GM18858 (cell line): ENCODE data around the gene NPM3.
A peak's percentile ranks its signal among the peaks of the same experiment; 100 is the strongest.
"Not testable (repeated sequence)": the region's sequence is repeated elsewhere in the genome, so short reads cannot be mapped to it uniquely, and the experiment has no call there.

ENCODE experiments used
- ATAC-seq: cut with Tn5 transposase; IDR thresholded peaks from one replicate; pipeline ENCODE4 v1.9.1; 2021; ENCODE audit not compliant: unreplicated experiment

The NPM3 gene

DNA sequence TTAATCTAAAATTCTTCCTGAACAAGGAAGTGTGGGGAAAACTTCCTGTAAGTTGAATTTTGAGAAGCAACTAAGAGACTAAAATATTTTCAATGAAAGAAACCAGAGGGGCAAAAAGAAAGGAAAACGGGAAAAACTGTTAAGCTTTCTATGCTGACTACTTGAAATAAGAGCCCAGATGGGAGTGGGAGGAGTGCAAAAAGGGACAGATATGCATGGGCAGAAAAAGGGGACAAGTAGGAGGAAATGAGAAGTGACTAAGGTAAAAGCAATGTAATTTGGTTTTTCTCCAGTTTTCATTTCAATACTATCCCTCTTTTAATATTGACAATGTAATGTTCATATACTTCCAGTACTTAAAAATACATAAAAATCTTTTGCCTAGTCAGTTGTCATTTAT is 23.9 kb upstream of the NPM3 start:
- no peak for ATAC-seq

DNA sequence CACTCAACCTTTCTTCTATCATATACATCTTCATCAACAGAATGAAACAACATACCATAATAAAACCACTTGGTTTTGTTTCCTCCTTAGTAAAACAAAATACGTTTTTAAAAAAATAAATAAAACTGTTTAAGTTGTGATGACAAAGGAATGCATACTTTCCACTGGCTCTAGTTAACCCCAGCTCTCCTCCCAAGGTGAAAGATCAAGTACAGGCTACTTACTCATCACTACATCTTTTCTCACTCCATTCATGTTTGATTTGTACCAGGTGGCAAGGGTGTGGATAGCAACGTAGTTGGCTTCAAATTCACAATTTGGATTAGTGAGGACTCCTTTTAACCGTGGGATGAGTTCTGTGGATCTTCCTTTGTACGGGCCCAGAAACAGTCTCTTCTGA is 20.3 kb upstream of the NPM3 start:
- ATAC-seq, result no peak

DNA sequence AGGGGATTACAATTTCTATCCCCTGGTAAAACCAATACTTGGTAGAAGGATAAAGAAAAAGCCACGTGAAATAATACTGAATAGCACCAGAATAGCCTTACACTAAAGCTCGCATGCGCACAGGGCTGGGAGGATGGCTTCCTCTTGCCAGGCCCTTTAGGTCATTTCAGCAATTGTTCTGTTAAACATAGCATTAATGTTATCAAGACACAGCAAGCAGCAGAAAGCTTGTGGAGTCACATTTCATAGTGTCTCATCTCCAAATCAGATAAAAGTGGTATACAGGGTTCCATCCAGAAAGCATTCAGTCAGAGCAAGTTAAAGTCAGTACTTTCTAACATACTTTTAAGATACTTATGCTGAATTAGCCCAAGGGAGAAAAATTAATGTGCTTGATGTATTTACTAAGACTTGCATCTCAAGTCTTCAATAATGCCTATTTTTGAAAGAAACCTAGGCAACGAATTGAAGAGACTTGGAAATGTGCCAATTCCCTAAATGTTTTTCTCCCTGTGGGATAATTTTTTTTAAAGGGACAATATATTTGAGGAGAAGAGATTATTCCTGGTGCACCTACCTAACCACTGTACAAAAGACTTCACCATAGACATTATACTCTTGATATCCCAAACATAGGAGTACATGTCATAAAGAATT is 14.3 kb upstream of the NPM3 start:
- ATAC-seq, result no peak

DNA sequence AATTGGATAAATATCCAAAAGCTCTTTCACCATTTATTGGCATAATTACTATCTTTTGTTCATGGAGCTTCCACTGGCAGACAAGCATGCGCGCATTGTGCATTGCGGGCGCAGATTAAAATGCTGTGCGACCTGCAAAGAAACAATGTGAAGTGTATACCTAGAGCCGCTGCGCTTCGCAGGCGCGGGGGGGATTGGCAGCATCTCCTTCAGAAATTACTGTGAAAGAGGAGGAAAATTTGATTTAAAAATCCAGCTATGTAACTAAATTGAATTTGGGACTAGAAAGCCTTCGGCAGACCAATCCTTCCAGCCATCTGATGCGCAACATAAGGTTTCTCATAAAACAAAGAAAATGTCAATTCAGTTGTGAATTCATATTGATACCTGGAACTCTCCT is 10.3 kb upstream of the NPM3 start:
- ATAC-seq, result no peak

DNA sequence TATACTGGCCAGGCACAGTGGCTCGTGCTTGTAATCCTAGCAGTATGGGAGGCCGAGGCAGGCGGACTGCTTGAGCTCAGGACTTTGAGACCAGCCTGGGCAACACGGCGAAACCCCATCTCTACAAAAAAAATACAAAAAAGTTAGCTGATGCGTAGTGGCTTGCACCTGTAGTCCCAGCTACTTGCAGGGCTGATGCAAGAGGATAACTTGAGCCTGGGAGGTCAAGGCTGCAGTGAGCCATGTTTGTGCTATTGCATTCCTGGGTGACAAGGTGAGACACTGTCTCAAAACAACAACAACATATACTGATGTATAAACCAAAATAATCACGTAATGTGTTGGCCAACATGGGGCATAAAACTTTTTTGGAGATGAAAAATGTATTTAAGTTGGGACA is 6.4 kb upstream of the NPM3 start:
- no peak for ATAC-seq

DNA sequence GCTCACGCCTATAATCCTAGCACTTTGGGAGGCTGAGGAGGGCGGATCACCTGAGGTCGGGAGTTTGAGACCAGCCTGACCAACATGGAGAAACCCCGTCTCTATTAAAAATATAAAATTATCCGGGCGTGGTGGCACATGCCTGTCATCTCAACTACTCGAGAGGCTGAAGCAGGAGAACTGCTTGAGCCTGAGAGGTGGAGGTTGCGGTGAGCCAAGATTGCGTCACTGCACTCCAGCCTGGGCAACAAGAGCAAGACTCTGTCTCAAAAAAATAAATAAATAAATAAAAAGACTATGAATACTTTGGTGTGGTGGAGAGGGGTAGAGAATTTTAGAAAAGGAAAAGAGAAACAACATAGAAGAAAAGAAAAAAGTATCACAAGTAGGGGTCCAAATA is 6.0 kb upstream of the NPM3 start:
- not testable (repeated sequence) for ATAC-seq

DNA sequence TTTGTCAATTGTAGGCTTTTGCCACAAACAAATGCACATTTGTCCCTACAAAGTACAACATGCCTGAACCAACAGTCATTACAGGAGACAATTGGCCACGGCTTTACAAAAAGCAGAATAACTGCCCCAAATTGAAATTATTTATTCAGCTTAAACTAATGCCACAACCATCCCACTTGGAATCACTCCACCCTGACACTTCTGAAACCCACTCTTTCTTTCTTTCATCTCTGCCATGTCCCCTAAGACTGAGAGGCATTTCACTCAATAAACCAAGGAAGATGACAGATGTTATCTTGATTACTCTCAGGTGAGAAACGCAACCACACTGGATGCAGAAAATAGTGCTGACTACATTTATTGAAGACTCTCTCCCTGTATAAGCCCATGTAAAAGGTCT is 2.6 kb upstream of the NPM3 start:
- no peak for ATAC-seq

DNA sequence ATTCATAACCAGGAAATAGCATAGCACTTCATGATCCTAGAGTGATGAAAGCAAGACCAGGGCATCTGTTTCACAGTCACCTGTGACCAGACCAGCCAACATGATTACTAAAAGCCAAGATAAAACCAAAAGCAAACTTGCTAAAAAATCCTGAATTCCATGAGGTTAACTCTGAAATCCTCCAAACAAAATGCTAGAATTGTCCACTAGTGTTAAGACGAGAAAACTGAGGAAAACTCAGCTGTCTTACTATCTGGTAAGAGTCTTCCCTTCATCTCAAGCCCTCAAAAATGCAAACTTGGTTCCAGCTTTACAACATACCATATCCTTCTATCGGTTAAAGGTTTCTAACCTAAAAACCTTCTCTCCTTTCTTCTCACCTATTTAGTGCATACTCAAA is 1.3 kb upstream of the NPM3 start:
- no peak for ATAC-seq

DNA sequence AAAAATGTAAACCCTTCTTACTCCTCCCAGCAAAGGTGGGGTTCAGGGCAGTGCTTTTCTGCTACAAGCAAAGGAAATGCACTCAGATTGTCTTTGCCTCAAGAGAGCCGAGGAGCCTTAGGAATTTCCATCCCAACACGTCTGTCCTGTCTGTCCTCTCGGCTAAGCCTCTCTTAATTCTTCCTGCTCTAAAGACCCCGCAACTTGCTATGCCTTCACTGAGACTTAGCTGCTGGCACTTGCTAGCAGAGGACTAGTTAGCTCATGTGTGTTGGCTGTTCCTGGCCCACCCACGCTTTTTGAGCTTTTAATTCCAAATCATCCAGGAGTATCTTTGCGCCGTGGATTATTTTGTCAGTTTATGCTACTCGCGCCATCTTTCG is 481 bp upstream of the NPM3 start:
- no peak for ATAC-seq

DNA sequence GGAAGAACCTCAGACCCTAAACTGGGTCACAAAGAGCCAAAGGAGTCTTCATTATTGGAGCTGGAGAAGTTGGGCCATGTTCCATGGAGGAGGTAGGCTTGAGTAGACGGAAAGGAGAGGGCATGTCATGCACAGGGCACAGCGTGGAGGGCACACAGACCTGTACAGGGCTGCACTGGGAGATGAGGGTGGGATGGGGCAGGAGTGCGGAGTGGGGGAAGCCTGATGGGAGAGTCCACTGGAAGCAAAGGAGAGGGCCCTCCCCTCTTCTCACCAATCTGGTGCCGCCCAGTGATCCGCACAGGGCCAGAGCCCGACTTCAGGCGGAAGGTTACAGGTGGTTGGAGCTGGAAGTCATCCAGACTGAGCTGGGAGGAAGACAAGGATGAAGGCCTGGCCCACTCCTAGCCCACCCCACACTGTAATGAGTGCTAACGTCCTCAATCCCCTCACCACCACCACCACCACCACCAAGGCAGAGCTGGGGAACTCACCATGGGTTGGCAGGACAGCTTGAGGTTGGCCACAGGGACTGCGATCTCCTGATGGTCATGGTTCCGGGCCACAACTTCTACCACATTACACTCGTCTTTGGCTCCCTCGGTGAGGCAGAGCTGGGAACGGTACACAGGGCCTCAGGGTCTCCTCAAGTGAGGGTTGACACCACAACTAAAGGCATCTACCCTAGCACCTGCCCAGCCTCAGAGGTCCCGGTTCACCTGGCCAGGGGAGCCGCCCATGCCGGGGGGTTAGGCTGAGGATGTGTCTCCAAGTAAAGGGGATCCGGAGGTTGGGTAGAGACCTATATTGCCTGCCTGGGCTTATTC is 1.0 kb downstream of the NPM3 start:
- no peak for ATAC-seq

DNA sequence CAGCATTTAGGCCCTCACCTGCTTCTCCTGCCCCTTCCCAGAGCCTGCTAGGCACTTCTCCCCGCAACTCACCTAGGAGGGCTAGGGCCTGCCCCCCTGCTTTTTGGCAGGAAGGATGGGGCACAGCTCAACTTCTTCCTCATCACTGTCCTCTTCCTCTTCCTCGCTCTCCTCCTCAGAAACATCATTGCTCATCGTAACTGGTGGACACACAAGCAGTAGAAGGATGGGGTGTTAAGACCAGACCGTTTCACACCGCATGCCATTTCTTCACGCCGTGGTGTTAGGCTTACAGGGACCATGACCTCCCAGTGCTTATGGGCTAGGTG is 1.6 kb downstream of the NPM3 start:
- no peak for ATAC-seq

DNA sequence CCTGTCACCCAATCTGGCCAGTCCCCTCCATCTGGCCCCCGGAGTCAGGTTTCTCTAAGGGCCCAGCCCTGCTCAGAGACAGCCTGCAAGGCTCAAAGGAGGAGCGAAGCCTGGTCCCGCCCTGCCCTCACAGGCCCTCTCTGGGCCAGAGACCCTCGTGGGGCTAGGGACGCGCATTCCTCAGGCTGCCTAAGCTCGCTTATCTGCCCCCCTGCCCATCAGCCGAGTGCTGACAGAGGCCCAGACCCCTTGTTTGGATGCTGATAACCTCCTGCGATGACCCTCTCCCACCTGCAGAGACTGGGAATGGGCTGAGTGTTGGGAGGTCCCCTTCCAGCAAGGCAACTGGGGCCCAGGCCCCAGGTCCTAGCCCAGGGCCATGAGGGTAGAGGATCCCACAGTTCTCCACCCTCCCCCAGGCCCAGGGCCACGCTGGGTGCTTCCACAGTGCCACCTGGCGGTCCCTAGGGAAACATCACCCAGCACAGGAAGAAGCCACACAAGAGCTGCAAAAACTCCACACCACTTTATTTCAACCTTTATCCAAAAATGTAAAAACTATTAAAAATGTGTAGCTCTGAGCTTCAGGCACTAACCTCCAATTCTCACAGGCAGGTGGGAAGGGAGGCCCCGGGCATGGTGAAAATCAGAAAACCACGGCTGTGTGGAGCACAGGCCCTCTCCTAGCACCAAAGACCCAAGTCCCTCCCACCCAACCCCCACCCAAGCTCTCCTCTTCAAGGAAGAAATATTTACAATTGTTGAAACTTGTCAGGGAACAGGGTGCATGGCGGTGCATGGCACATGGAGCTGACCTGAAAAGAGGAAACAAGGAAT is 2.2 kb downstream of the NPM3 start:
- ATAC-seq, result no peak

DNA sequence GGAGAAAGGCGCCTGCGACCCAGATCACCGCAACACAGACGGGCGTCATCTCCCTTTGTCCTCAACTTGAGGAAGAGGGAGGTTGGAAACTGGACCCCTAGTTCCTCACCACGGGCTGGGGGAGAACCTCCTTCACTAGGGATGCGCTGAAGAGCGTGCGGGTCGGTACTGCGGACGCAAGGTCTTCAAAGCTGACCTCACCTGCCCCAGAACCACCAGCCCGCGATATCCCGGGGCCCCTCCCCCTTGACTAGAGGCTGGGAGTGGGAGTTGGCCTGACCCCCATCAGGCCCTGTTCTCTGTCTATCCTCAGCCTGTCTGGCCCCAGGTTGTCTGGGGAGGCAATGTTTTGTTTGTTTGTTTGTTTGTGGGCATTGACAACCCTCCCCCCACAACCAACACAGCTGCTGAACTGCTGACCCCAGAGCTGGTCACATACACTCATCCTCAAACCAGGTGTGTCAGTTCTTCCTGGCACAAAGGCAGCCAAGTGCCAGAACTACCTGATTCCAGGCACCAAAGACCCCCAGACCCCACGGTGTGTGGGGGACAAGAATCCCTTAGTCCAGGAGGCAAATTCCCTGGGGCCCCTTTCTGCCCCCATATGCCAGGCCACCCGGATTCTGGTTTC is 2.9 kb downstream of the NPM3 start:
- ATAC-seq, result no peak

DNA sequence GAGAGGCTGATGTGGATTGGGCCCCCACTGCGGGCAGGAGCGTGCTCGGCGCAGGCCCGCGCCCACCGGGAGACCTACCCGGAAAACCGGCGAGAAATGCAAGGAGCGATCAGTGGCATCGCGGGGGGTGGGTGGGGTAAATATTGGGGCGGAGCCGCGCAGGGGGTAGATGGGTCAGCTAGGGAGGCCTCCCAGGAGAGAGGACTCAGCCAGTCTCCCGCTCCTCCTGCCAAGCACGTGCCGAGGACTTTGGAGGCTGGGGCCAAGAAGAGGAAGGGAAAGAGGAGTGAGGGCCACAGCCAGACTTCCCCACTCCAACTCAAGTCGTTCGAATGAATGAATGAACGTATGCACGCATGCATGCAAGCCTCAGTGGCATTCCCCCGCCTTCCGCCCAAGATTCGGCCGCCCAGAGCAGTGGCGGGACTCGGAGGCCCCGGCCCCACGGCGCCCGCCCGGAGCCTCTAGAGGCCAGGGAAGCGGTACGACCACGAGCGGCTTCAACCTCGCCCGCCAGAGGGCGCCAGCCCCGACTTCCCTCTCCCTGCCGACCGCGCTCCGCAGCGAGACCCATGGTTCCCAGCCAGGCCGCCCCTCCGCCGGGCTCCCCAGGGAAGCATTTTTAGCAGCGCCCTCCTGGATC is 3.6 kb downstream of the NPM3 start:
- ATAC-seq, result peak; percentile 41

DNA sequence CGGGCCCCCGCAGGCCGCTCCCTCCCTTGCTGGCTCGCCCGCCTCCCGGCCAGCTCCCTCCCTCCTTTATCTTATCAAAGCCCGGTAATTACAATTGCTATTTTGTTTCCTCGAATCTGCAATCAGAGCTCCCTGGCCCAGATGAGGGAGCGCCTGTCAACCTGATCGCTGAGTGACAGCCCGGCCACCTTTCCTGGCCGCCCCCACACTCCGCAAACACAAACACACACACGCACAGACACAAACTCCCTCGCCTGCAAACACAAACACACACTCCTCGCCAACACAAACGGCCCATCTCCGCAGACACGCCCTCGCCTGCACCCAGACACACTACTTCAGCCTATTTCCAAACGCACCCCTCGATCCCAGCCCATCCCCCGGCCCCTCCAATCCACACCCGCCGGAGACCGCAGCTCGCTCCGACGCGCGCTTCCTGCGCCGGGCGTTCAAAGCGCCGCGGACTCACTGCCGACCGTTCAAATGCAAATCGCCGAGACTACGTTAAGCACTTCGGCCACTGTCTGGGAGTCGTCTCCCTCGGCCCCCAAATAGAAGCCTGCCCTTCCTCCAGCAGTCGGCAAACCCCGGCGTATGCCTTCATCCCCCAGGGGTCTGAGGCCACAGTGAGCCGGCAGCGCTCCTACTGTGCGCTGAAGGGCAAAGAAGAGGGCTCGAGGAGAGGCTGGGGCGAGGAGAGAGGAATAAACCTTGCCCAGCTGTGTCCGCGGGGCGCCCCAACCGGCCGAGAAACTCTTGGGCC is 4.3 kb downstream of the NPM3 start:
- ATAC-seq, result no peak

DNA sequence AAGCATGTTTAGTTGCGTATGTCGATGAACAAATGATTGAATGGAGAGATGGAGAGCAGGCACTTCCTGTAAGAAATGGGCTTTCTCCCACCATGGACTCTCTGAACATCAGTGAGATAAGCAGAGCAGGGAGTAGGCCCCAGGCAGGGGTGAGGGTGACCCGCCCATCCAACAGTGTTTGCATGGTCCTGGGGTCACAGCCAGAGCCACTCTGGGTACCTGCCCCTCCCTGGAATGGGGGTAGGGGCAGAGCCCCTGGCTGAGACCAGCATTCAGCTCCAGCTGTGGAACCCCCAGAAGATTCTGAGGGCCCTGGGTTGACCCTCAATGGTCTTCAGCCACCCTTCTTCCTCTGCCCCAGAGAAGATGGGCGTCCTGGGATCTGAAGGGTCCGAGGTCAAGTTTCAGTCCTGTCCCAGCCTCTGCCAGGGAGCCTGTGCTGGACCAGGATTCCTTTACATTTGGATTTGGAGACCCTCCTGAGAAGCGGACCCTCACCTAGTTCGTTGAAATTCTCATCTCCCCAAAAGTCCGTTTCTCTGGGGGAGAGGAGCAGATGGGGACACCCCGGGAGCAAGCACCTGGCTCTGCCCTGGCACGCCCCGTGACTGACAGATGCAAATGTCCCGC is 5.0 kb downstream of the NPM3 start:
- no peak for ATAC-seq

DNA sequence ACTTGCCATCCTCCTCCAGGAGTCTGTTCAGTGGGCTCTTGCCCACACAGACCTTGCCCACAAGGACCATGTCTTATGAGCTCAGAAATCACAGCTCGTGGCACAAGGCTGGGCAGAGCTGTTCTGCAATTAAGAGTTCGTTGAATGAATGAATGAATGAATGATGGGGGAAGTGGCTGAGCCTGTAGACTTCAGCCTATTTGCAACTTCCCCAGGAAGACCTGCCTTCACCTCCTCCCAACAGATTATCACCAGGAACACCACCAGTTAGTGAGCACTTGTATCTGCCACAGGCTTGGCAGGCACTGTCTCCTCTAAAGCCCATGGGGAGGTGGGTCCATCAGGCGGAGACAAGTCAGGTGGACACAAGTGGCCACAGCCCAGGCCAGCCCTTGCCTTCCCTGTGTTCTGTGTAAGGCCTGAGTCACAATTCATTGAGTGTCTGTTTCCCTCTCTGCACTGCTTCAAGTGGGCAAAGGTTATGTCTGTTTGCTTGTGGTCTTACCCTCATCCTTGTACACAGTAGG is 5.6 kb downstream of the NPM3 start:
- ATAC-seq, result no peak

DNA sequence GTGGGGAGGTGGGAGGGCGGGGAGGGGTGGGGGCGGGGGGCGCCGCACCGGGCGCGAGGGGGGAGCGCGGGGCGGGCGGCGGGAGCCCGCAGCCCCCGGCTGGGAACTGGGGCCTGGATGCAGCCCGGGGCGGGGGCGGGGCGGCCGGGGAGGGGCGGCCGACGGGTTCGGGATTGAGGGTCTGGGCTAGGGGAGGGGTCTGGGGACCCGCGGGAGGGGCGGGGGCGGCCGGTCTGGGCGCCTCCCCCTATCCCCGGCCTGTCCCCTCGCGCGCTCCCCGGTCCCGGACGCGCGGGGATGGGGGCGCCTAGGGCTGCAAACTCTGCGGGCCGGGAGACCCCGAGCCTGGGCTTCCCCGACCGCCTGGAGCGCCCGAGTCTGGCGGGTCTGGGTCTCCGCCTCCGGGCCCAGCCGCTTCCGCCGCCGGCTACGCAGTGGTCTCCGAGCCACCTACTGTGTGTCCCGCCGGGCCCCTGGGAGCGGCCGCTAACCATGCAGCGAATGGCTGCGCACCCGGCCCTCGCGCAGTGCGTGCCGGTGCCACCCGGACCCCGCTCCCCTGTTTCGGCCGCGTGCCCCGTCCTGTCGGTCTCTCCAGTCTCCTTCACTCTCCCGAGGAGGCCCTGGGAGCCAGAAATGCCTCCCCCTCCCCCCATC is 7.0 kb downstream of the NPM3 start:
- ATAC-seq, result no peak
